GM04503 (cell line): ENCODE measurements around the gene SLC49A3.

Source experiments
- DNase-seq: peaks from one replicate; pipeline ENCODE4 v3.0.0-alpha.2; 2012; ENCODE audit warnings: low read depth

Gene SLC49A3

DNA sequence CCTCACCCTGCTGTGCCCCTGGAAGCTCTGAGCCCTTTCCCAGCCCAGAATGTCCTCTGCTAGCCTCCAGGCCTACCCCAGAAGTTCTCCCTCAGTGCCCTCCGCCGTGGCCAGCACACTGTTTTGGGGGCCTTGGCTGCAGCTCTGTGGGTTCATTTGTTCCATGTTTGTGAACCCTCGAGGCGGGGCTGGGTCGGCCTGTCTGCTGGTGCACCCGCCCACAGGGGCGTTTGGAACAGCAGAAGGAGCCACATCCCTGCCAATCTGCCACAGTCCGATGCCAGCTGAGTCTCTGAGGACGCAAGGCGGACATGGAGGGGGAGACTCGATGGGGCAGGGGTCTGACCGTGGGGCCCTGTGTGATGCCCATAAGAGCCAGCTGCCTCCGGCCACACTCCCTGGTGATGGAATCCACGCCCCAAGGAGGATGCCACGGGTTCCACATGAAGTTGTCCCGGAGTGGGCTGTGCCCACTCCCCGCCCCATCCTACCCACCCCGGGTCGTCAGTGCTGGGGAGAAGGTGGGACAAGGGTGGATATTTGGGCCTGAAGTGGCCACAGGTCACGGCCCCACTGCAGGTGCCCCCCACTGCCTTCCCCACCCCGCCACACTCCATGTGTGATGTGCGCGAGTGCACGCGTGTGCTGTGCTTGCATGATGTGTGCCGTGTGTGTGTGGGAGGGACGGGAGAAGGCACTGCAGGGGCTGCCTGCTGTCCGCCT is 22.0 kb downstream of the SLC49A3 start:
- no peak for DNase-seq

DNA sequence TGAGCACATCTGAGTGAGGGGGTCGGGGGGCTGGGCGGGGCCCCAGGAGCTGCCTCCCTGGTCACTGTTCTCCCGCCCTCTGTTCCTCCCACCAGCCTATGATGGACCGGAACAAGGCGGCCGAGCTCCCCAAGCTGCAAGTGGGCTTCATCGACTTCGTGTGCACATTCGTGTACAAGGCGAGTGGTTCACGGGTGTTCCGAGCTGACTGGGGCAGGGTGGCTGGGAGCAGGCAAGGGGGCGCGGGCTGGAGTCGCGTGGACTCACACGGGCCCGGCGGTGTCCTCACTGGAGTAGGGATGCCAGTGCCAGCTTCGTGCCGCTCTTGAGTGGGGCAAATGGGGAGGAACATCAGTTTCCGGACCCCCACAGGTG is 22.5 kb downstream of the SLC49A3 start:
- no peak for DNase-seq

- no peak for DNase-seq
These were observed 23.1 kb downstream of the SLC49A3 start for GRCh38 chr4:665751-666435.

- DNase-seq, result no peak
These were observed 23.6 kb downstream of the SLC49A3 start for GRCh38 chr4:665381-665750.

- DNase-seq, result no peak
These were observed 24.2 kb downstream of the SLC49A3 start for GRCh38 chr4:664713-665231.

DNA sequence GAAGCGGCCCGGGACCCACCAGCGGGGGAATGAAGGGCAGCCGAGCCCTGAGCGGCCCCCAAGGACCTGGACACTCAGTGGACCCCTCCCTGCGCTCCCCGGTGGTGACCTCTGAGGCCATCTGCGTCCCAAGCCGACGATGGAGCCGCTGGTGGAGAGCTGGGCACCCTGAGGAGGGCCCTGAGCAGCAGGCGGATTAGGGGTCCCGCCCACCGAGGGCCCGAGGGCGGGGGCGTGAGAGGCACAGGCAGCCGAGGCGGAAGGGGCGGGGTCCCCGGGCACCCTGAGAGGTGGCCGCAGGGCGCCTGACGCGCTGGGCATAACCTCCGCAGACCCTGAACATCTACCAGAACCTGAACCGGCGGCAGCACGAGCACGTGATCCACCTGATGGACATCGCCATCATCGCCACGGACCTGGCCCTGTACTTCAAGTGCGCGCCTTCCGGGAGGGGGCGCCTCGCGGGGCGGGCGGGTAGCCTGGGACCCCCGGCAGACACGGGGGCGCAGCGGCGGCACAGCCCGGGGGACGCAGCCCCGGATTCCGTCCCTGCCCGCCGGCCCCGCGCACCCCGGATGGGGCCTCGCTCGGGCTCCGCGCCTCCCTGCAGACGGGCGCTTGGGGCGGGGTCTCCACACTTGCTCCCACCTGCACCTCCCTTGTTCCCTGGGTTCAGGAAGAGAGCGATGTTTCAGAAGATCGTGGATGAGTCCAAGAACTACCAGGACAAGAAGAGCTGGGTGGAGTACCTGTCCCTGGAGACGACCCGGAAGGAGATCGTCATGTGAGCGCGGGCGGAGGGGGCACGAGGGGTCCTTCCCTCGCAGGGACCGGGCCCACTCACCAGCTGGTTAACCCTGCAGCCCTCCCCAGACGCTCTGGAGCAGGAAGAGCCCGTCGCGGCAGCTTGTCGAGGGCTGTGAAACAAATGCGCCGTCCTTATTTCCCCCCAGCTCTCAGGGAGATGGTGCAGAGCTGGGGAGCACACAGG is 25.2 kb downstream of the SLC49A3 start:
- no peak for DNase-seq

GRCh38 chr4:663046-663437 is 25.9 kb downstream of the SLC49A3 start:
- no peak for DNase-seq

- no peak for DNase-seq
These were observed 26.8 kb downstream of the SLC49A3 start for GRCh38 chr4:661881-662761.

- no peak for DNase-seq
These were observed 27.7 kb downstream of the SLC49A3 start for GRCh38 chr4:661231-661630.

- DNase-seq, result no peak
These were observed 28.6 kb downstream of the SLC49A3 start for GRCh38 chr4:660401-660800.

GRCh38 chr4:659851-660250 is 29.1 kb downstream of the SLC49A3 start:
- DNase-seq, result no peak

- no peak for DNase-seq
These were observed 30.0 kb downstream of the SLC49A3 start for GRCh38 chr4:658681-659667.

DNA sequence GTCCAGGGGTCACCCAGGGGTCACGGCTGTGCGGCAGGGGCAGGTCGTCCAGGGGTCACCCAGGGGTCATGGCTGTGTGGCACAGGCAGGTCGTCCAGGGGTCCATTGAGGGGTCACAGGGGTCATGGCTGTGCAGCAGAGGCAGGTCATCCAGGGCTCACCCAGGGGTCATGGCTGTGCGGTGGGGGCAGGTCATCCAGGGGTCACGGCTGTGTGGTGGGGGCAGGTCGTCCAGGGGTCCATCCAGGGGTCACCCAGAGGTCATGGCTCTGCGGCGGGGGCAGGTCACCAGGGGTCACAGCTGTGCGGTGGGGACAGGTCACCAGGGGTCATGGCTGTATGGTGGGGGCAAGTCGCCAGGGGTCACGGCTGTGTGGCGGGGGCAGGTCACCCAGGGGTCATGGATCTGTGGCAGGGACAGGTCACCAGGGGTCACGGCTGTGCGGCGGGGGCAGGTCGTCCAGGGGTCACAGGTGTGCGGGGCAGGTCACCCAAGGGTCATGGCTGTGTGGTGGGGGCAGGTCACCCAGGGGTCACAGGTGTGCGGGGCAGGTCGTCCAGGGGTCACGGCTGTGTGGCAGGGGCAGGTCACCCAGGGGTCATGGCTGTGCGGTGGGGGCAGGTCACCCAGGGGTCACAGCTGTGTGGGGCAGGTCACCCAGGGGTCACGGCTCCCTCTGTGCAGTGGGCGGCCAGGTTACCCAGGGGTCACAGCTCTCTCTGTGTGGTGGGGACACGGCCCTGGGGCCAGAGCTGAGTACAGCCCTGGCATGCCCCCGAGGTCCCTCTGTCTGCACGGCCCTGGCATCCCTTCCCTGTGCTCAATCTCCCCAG is 30.9 kb downstream of the SLC49A3 start:
- no peak for DNase-seq

- no peak for DNase-seq
These were observed 31.6 kb downstream of the SLC49A3 start for GRCh38 chr4:657338-657833.

GRCh38 chr4:656436-657337 is 32.3 kb downstream of the SLC49A3 start:
- DNase-seq, result no peak

DNA sequence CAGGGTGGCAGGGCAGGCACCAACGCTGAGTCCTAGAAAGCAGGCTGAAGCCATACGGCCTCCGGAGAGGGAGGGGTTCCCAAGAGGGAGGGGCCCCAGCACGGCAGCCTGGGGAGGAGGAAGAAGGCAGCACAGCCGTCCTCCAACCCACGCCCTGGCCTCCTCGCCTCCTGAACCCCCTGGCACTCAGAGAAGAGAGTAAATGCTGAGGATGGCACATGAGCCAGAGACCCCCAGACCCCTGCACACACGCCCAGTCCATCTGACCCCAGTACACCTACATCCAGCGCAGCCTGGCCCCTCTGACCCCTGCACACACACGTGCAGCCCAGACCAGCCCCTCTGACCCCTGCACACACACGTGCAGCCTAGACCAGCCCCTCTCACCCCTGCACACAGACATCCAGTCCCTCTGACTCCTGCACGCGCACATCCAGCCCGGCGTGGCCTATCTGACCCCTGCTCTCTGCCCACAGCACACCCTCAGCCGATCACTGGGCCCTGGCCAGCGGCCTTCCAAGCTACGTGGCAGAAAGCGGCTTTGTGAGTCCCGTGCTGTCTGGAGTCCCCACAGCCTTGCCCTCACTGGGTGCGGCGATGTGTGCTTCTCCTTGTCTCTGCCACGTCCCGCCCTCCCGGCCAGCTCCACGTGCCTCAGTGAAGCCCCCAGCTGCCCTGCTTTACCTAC is 33.3 kb downstream of the SLC49A3 start:
- DNase-seq, result no peak

- no peak for DNase-seq
These were observed 34.0 kb downstream of the SLC49A3 start for GRCh38 chr4:654871-655463.
